Calu3 (cell line): ENCODE data around the gene GAA. TPM values are rescaled to one million over a fixed set of nuclear protein-coding genes. Genes with fewer than 3 reads are reported as not detected.

ENCODE experiments used
- BruUV-seq: library from RNA; stranded (reverse); fragments of 400-500 nt; replicated peaks from 2 replicates; lab custom pipeline; 2021; lab: Mats Ljungman, UMichigan
- CTCF ChIA-PET: fragments of 300-600 bp; sonication (Branson Sonifier 250); formaldehyde crosslinking; loops from one replicate; lab custom pipeline; 2022; ENCODE audit warnings: antibody characterized with exemption; lab: Charles Lee
- DNase-seq: peaks from one replicate; pipeline ENCODE4 v3.0.0; 2022
- H3K27ac Mint-ChIP-seq: one replicate; pipeline ENCODE4 v1.8.0; 2022; ENCODE audit warnings: mixed read lengths; ENCODE audit not compliant: unreplicated experiment
- H3K27me3 Mint-ChIP-seq: one replicate; pipeline ENCODE4 v1.8.0; 2022; ENCODE audit warnings: mixed read lengths; ENCODE audit not compliant: unreplicated experiment
- H3K36me3 Mint-ChIP-seq: one replicate; pipeline ENCODE4 v1.8.0; 2022; ENCODE audit warnings: mild to moderate bottlenecking, moderate library complexity, mixed read lengths; ENCODE audit not compliant: insufficient read depth, unreplicated experiment
- H3K4me1 Mint-ChIP-seq: one replicate; pipeline ENCODE4 v1.8.0; 2022; ENCODE audit warnings: mild to moderate bottlenecking, low read depth, mixed read lengths; ENCODE audit not compliant: unreplicated experiment
- H3K4me3 Mint-ChIP-seq: one replicate; pipeline ENCODE4 v1.8.0; 2022; ENCODE audit warnings: mild to moderate bottlenecking, low read depth, moderate library complexity, mixed read lengths; ENCODE audit not compliant: unreplicated experiment
- H3K9me3 Mint-ChIP-seq: one replicate; pipeline ENCODE4 v1.8.0; 2022; ENCODE audit warnings: low read depth, mixed read lengths; ENCODE audit not compliant: unreplicated experiment
- CTCF ChIP-seq: fragments of 200-600 bp; IDR thresholded peaks from one replicate; pipeline ENCODE4 v1.8.0; 2022; ENCODE audit warnings: antibody characterized with exemption; ENCODE audit not compliant: unreplicated experiment
- intact Hi-C: fragments of 100-400 bp; cut with micrococcal nuclease; formaldehyde crosslinking; loops from one replicate; pipeline ENCODE4 v1.10.0; 2022; ENCODE audit not compliant: unreplicated experiment
- total RNA-seq: library from RNA; stranded (reverse); gene quantifications from 2 replicates; pipeline ENCODE4 v1.2.3, GENCODE V29; 2022

GAA gene
- total RNA-seq, 1 experiment from 2014 or later = 73.1 TPM

- intact Hi-C loops = no loop called here
- Mint-ChIP-seq H3K4me3 (no peak overlapping the region), H3K4me1 (peaks cover 13% of the 10 kb centered on the region), H3K9me3 (no peaks in the 10 kb centered on the region), H3K36me3 (peaks cover 13% of the 10 kb centered on the region), H3K27me3 (no peaks in the 10 kb centered on the region), H3K27ac (no peak overlapping the region)
- CTCF ChIA-PET = no interaction called here
- TF ChIP-seq CTCF = no peak
- DNase-seq = no peak
- BruUV-seq = no TSS peak
Observed at GRCh38 chr17:80106751-80107150, 5.4 kb downstream of the GAA start.

- no peak for DNase-seq
- Mint-ChIP-seq H3K27me3 (no peaks in the 10 kb centered on the region), H3K27ac (no peak overlapping the region), H3K4me1 (peaks cover 8% of the 10 kb centered on the region), H3K4me3 (no peak overlapping the region), H3K9me3 (no peaks in the 10 kb centered on the region), H3K36me3 (peaks cover 7% of the 10 kb centered on the region)
- no peak for TF ChIP-seq CTCF
- intact Hi-C loops = no loop called here
- CTCF ChIA-PET = interaction anchor here (0.6 kb wide), 1 partner anchor 98 kb away, joined by 3 read pairs; no protein-coding TSS in a partner anchor
- BruUV-seq = no TSS peak
Observed at GRCh38 chr17:80107231-80108021, 6.0 kb downstream of the GAA start.

GRCh38 chr17:80108036-80108971, 6.9 kb downstream of the GAA start:
- intact Hi-C loops = no loop called here
- no peak overlapping the region for H3K4me3 Mint-ChIP-seq
- no TSS peak for BruUV-seq
- TF ChIP-seq CTCF = no peak
- CTCF ChIA-PET = interaction anchor here (0.6 kb wide), 1 partner anchor 99 kb away, joined by 3 read pairs; no protein-coding TSS in a partner anchor
- no peak overlapping the region for H3K27ac Mint-ChIP-seq
- no peaks in the 10 kb centered on the region for H3K27me3 Mint-ChIP-seq
- no peaks in the 10 kb centered on the region for H3K4me1 Mint-ChIP-seq
- H3K36me3 Mint-ChIP-seq = peaks cover 5% of the 10 kb centered on the region
- no peak for DNase-seq
- no peaks in the 10 kb centered on the region for H3K9me3 Mint-ChIP-seq

- no peaks in the 10 kb centered on the region for H3K9me3 Mint-ChIP-seq
- peaks cover 5% of the 10 kb centered on the region for H3K36me3 Mint-ChIP-seq
- TF ChIP-seq CTCF = no peak
- CTCF ChIA-PET = interaction anchor here (0.7 kb wide), 1 partner anchor 15 kb away, joined by 3 read pairs; no protein-coding TSS in a partner anchor
- no TSS peak for BruUV-seq
- no peak overlapping the region for H3K27ac Mint-ChIP-seq
- DNase-seq = no peak
- no peaks in the 10 kb centered on the region for H3K4me1 Mint-ChIP-seq
- H3K4me3 Mint-ChIP-seq = no peak overlapping the region
- intact Hi-C loops = no loop called here
- H3K27me3 Mint-ChIP-seq = no peaks in the 10 kb centered on the region
Observed at GRCh38 chr17:80109066-80109660, 7.8 kb downstream of the GAA start.
